Spleen (tissue), 7 donors: ENCODE results near the gene TLK1.

Experiments used
- CTCF ChIP-seq, 11 experiments: fragments of 200-600 bp in 7 of 11; fragments of 450-650 bp in 4 of 11; sonication (generic) in 4 of 11; IDR thresholded peaks in 8 of 11; conservative IDR thresholded peaks in 3 of 11; 1 replicate in 7 of 11; 2 replicates in 4 of 11; pipeline versions ENCODE4 v1.4.0 to v1.8.0; 2016 to 2021; ENCODE audit warnings: antibody characterized with exemption in 11 of 11, inconsistent platforms in 4 of 11, mild to moderate bottlenecking in 1 of 11
- POLR2A ChIP-seq, 3 donors: fragments of 450-650 bp; IDR thresholded peaks; one replicate each; pipeline ENCODE4 v1.5.1; 2017; ENCODE audit warnings: antibody characterized with exemption in 3 of 3, mild to moderate bottlenecking in 1 of 3
- POLR2AphosphoS5 ChIP-seq, 3 donors: sonication (generic); formaldehyde crosslinking; IDR thresholded peaks; one replicate each; pipeline ENCODE4 v1.5.1; 2017; ENCODE audit warnings: antibody characterized with exemption in 3 of 3
- donor health status: DM: no; HTN: no; CAD: no; lungs with moderate emphysema.
- donor health status: DM: no; HTN: no; CAD: no.
- donor health status: DM: no; HTN: no; CAD: no.

- TF ChIP-seq CTCF (IDR thresholded peaks at IDR 0.05 in 8 of 11, conservative IDR thresholded peaks at IDR 0.05 in 3 of 11): no peak
- no peak for TF ChIP-seq POLR2A (IDR thresholded peaks at IDR 0.05)
- TF ChIP-seq POLR2AphosphoS5 (IDR thresholded peaks at IDR 0.05): no peak
Measured at GRCh38 chr2:171176516-171176915, 15.8 kb upstream of the TLK1 start.
